ENCODE measurements around the gene TXNDC2.

TXNDC2 gene

GRCh38 chr18:9926977-9927376 lies 41.2 kb downstream of the TXNDC2 start:
- FAIRE-seq: no peak
- no peak for DNase-seq (ENCODE audit: extremely low spot score, insufficient read length, low read depth)

DNA sequence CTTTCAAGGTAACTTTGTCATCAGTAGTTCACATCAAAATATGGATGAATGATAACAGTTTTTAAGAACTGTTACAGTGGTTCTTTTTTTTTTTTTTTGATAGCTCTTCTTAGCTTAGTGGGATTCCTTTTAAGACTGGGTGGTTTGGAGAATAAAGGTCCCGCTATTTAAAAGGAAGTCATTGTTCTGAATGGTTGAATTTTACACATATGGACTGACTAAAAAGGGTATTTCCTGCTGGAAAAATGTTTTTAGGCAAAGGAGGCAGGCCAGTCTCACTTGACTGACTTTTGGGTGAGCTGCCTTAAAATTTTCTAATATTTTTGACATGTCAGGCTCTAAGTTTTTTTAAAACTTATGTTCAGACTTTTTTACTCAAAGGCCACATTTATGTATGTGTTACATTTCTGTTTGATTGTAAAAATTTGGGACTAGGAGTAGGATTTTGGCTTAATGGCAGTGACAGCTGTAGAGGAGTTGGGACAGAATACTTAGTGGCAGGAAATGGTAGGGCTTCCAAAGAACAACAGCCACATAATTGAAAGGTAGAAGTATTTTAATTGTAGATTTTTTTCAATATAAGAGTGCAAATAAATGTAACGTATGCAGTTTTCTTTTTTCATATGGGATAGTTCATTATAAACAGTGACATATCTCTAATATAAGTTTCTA lies 41.8 kb downstream of the TXNDC2 start:
- FAIRE-seq: no peak

GRCh38 chr18:9928646-9929259 lies 43.0 kb downstream of the TXNDC2 start:
- DNase-seq (ENCODE audit: extremely low spot score, insufficient read length, low read depth) (no peak), FAIRE-seq (no peak)

More for the DNA sequence above, 41.8 kb downstream of the TXNDC2 start:
- no peak for DNase-seq (ENCODE audit: extremely low spot score, insufficient read length, low read depth)

DNA sequence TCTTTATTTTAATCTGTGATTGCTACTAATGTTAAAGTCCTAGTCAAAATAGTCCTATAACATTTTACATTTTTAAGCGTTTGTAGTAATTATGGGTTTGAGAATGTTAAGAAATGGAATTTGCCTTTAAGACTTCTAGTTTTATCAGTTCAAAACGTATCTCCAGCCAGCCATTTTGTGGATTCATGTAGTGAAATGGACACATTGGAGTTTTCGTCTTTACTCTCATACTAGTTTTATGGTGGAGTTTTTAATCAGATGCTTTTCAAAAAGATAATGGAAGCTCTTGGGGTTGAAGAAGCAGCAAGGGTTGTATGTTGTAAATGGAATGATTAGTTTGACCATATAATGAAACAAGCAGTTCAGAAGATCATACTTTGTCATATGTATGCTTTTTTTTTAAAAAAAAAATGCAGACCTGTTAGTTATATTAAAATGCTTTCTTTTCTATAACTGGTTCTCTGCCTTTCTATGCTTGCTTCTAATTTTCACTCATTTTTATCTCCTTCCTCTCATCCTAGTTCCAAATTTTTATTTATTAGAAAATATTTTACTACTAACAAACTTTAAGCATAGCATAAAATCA lies 44.6 kb downstream of the TXNDC2 start:
- FAIRE-seq (no peak), DNase-seq (ENCODE audit: extremely low spot score, insufficient read length, low read depth) (no peak)

DNA sequence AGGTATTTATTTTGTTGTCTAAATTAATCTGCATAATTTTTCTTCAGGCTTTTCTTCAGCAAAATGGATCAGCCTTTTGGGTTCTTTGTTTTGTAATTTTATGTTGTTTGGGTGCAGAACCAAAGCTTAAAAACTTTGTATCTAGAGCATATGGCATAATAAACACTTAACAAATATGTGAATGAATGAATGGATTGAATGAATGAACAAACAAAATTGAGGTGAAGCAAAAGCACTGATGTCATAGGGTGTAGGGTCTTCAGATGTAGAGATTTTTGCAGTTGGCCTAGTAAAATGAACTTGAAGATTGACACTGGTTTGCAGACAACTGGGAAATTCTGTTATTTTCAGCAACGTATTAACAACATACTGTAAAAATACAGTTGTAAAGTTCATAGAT lies 45.4 kb downstream of the TXNDC2 start:
- FAIRE-seq (no peak), DNase-seq (ENCODE audit: extremely low spot score, insufficient read length, low read depth) (no peak)

GRCh38 chr18:9931678-9932077 lies 45.9 kb downstream of the TXNDC2 start:
- DNase-seq (ENCODE audit: extremely low spot score, insufficient read length, low read depth) (no peak), FAIRE-seq (no peak)

DNA sequence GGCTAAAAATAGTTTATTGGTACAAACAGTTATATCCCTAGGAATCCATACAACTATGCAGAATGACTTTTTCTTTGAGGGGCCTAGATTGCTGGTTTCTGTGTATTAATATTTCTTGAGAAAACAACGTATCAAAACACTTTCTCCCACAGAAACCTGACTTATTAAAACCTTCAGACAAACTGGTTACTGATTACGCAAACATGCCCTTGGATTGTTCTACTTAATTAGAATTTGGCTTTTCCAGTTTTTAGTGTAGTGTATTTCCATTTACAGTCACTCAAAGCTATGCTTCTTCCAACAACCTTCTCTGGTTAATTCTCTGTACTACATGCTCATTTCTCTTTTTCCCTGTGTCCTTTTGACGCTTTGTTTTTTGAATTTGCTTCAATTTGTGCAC lies 48.1 kb downstream of the TXNDC2 start:
- FAIRE-seq: no peak
- DNase-seq (ENCODE audit: extremely low spot score, insufficient read length, low read depth): no peak

- FAIRE-seq (no peak), DNase-seq (ENCODE audit: extremely low spot score, insufficient read length, low read depth) (no peak)
Observed at GRCh38 chr18:9934274-9934673, 48.5 kb downstream of the TXNDC2 start.
